Fibroblast of pulmonary artery (primary cell): ENCODE data around the gene NMNAT3.

Source experiments
- DNase-seq: peaks from one replicate; pipeline ENCODE4 v3.0.0-alpha.2; 2010; ENCODE audit warnings: low read depth
- H3K4me3 ChIP-seq: replicated peaks from 2 replicates; pipeline ENCODE4 v1.5.1; 2011; ENCODE audit warnings: low read depth, mild to moderate bottlenecking, control low read depth, low read length, moderate library complexity
- TF ChIP-seq, protein P1 (sequence below): IDR thresholded peaks from 2 replicates; pipeline ENCODE4 v1.5.1; 2011; ENCODE audit warnings: mild to moderate bottlenecking, control low read depth, low read length, inconsistent platforms; ENCODE audit errors: missing control alignments

NMNAT3 gene

DNA sequence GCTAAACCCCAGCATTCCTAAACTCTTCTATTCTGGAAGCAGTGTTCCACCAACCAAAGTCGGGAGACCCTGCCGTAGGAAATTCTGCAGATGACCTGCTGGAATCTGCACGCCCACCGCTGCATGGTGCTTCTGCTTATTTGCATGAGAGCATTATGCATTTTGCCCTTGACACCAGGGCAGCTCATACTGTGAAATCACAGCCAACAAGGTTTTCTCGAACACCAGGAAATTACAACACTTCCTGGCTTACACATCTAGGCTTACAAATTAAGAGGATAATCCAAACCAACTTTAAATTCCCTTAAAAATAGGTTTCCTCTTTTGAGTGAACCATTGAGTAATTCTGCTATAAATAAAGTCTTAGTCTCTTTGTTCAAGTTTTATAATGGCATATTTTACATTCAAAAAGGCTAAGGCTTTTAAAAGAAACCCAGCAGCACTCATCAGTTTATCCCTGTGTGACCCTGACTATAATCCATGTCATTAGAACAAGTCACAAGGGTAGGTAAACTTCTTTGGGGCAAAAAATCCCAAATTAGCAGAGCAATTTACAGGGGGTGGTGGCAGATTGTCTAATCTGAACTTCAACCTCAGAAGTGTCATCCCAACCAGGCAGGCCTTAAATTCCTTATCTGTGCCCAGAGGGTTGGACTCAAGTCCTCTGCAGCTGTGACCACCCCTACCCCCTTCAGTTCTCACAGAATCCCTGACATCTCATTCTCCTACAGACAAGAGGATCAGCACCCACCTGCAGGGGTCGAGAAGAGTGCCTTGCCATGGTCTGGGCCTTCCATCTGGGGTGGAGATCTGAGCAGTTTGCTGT is 104.7 kb downstream of the NMNAT3 start:
- DNase-seq, result peak; percentile 56
- TF ChIP-seq, protein P1, sequence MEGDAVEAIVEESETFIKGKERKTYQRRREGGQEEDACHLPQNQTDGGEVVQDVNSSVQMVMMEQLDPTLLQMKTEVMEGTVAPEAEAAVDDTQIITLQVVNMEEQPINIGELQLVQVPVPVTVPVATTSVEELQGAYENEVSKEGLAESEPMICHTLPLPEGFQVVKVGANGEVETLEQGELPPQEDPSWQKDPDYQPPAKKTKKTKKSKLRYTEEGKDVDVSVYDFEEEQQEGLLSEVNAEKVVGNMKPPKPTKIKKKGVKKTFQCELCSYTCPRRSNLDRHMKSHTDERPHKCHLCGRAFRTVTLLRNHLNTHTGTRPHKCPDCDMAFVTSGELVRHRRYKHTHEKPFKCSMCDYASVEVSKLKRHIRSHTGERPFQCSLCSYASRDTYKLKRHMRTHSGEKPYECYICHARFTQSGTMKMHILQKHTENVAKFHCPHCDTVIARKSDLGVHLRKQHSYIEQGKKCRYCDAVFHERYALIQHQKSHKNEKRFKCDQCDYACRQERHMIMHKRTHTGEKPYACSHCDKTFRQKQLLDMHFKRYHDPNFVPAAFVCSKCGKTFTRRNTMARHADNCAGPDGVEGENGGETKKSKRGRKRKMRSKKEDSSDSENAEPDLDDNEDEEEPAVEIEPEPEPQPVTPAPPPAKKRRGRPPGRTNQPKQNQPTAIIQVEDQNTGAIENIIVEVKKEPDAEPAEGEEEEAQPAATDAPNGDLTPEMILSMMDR, result no peak
- H3K4me3 ChIP-seq, result no peak overlapping the region

DNA sequence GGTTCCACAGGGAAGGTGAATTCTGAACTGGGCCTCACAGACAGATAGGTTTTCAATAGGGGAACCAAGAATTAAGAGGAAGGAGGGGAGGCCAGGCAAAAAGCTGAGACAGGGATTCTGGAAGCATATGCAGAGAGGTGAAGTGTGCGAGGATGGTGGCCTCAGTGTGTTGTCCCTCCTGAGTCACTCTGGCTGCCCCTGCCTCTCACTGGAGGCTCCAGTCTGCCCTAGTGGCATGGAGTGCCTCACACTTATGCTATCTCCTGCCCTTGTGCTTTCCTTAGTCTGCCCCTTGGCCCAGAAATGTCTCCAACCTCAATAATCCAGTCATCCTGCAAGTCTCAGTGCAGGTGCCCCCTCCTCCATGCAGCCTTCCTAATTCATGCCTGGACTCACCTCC is 106.1 kb downstream of the NMNAT3 start:
- DNase-seq, result no peak
- no peak overlapping the region for H3K4me3 ChIP-seq
- TF ChIP-seq, protein P1, result no peak

DNA sequence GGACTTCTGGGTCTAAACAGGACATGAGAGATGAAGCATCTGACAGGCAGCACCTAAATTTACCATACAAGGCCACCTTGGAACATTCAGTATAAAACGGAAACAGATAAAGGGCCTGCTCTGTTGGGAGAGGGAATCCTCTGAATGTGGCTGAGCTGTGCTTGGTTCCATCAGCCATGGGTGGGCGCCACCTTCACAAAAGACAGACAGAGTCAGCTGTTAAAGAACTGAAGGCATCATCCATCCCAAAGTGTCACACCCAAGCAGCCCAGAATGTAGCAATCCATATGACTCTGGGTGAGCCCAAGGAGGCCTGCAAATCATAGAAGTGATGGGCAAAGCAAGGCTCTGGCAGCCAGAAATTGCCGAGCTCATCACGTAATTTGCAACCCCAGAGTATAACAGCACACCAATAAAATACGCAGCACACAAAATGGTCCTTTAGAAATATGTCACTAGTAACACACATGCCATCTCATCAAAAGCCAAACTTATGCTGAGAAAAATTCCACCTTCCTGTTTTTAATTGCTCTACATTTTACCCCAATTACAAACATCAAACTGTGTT is 113.4 kb downstream of the NMNAT3 start:
- DNase-seq, result peak; percentile 13
- no peak overlapping the region for H3K4me3 ChIP-seq
- TF ChIP-seq, protein P1, result peak; percentile 30

DNA sequence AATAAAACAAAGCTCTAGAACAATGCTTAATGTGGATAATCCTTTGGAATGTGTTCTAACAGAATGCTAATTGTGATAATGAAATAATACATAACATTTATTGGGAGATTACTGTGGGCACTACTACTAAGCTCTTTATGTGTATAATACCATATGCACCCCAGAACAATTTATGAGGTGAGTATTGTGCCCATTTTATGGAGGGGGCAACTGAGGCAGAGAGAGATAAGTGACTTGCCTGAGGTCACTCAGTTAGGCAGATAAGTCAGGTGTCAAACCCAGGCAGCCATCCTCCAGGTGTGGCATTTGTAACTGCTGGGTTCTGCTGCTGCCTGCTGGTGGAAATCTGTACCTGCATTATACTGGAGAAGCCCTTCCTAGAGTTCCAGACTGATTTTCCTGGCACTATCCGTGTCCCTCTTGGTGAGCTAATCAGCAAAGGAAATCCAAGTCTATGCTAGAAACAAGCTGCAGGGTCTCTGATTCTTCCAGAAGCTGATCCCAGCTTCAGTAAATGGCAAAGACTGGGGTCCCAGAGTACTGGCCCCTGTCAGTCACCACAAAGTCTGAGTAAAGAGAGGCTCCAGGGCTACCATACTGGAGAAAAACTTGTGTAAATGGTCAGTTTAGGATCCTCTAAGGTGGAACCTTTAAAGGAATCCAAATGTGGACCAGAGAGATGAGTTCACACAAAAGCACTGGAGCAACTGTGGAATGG is 115.7 kb downstream of the NMNAT3 start:
- no peak overlapping the region for H3K4me3 ChIP-seq
- DNase-seq, result peak; percentile 52
- TF ChIP-seq, protein P1, result peak; percentile 87

DNA sequence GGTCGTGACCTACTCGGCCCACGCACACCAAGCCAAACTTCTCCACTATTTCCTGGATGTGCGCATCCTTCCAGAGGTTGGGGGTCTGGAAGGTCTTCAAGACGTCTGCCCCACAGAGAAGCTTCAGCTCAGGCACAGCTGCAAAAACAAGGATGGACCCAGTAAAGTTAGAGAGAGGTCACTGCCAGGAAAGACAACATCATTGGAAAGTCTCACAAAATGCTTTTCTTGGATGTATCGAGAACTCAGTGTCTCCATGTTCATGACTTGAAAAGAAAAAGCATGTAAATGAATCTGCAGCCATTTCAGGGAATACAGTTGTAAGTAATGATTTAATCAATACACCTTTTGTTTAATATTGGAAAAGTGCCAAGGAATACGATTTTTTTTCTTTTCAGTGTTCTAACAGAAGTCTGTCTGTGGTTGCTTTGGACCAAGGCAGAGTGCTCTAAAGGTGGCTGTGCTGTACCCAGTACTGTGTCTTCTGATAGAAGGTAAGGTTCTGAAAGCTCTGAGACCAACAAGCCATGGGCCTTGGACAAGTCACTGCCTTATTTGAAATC is 116.4 kb downstream of the NMNAT3 start:
- no peak overlapping the region for H3K4me3 ChIP-seq
- no peak for DNase-seq
- TF ChIP-seq, protein P1, result no peak

DNA sequence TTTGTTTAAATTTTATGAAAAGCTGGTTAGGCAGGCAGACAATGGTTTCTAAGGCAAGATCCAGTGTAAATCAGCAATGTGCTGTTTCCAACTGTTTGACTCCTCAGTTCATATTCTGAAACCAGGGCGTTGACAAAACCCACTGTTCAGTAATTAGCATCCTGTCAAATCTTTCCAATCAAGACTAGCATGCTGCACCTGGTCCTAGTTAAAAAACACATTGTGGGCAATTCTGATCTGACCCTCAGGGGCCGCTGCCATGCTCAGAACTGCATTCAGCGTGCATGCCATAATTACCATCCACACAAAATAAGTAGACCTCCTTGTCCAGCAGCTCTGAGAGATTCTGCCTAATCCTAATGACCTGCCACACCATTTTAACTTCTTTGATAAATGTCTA is 117.4 kb downstream of the NMNAT3 start:
- TF ChIP-seq, protein P1, result no peak
- DNase-seq, result no peak
- H3K4me3 ChIP-seq, result no peak overlapping the region
